NCI-H748 treated with DMSO at 0.1 percent for 48 hours (cell line): ENCODE data around the gene MIP.
A peak's percentile ranks its signal among the peaks of the same experiment; 100 is the strongest.
"Not testable (repeated sequence)": the region's sequence is repeated elsewhere in the genome, so short reads cannot be mapped to it uniquely, and the experiment has no call there.

Source experiments
- DNase-seq: peaks from one replicate; lab custom pipeline; 2025; lab: John Stamatoyannopoulos, UW

MIP gene

GRCh38 chr12:56468216-56469006 lies 14.0 kb upstream of the MIP start, which contains the start of gene SPRYD4:
Gene SPRYD4 (plus strand): TSS chr12:56468578. CDS start chr12:56468592, 14 bp downstream.
- peak; percentile 79 for DNase-seq

- DNase-seq, result no peak
These were observed 8.1 kb upstream of the MIP start for GRCh38 chr12:56462565-56462964.

- DNase-seq, result no peak
These were observed 7.0 kb upstream of the MIP start for GRCh38 chr12:56461235-56462159.

- no peak for DNase-seq
These were observed 3.4 kb upstream of the MIP start for GRCh38 chr12:56457817-56458216.

GRCh38 chr12:56451147-56451546 lies 3.3 kb downstream of the MIP start:
- no peak for DNase-seq

- DNase-seq, result no peak
These were observed 4.2 kb downstream of the MIP start for GRCh38 chr12:56450241-56450640.

- no peak for DNase-seq
These were observed 4.9 kb downstream of the MIP start for GRCh38 chr12:56449622-56449984.

GRCh38 chr12:56448860-56449621 lies 5.4 kb downstream of the MIP start, which contains the start of gene TIMELESS:
Gene TIMELESS (minus strand): TSS chr12:56449426. CDS start chr12:56434170, 15,256 bp downstream.
- DNase-seq, result peak; percentile 84

- not testable (repeated sequence) for DNase-seq
These were observed 11.2 kb downstream of the MIP start for GRCh38 chr12:56443208-56443607.

GRCh38 chr12:56437430-56438176 lies 16.9 kb downstream of the MIP start:
- no peak for DNase-seq

GRCh38 chr12:56434828-56435227 lies 19.6 kb downstream of the MIP start:
- no peak for DNase-seq

- DNase-seq, result no peak
These were observed 22.6 kb downstream of the MIP start for GRCh38 chr12:56431850-56432249.

- no peak for DNase-seq
These were observed 23.2 kb downstream of the MIP start for GRCh38 chr12:56431288-56431687.

- no peak for DNase-seq
These were observed 28.5 kb downstream of the MIP start for GRCh38 chr12:56425940-56426438.

GRCh38 chr12:56425193-56425592 lies 29.3 kb downstream of the MIP start:
- DNase-seq, result no peak

- DNase-seq, result no peak
These were observed 34.0 kb downstream of the MIP start for GRCh38 chr12:56420411-56420810.

- no peak for DNase-seq
These were observed 36.7 kb downstream of the MIP start for GRCh38 chr12:56417739-56418138.

GRCh38 chr12:56414401-56414800 lies 40.1 kb downstream of the MIP start:
- DNase-seq, result no peak

GRCh38 chr12:56413392-56413791 lies 41.1 kb downstream of the MIP start:
- DNase-seq, result no peak

- no peak for DNase-seq
These were observed 42.4 kb downstream of the MIP start for GRCh38 chr12:56411781-56412639.
